EL (cell line): Measurements from ENCODE around the gene USP33.
A peak's percentile ranks its signal among the peaks of the same experiment; 100 is the strongest.
"Not testable (repeated sequence)": the region's sequence is repeated elsewhere in the genome, so short reads cannot be mapped to it uniquely, and the experiment has no call there.

Experiments
- DNase-seq: peaks from one replicate; pipeline ENCODE4 v3.0.0-alpha.2; 2016

The USP33 gene

DNA sequence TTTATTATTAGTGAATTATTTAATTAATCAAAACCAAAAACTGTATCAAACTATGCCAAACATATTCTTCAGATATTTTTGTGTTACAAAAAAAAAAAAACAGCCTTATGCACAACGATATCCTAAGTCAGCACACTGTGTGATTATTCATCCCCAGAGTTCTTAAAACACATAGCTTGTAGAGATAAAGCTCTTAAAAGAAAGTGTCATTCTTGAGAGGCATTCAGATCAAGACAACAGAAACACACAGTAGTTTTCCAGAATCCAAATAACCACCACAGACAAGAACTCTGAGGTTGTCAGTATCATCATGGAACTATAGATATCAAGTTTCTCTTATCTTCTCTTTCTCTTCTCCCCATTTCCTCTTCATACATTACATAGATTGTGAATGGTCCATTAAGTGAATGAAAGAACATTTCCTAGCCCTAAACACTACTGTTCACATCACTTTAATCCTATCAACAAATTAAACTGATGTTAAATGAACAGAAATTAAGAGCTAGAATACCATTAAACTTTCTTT, 90.7 kb downstream of the USP33 start:
- DNase-seq: no peak

DNA sequence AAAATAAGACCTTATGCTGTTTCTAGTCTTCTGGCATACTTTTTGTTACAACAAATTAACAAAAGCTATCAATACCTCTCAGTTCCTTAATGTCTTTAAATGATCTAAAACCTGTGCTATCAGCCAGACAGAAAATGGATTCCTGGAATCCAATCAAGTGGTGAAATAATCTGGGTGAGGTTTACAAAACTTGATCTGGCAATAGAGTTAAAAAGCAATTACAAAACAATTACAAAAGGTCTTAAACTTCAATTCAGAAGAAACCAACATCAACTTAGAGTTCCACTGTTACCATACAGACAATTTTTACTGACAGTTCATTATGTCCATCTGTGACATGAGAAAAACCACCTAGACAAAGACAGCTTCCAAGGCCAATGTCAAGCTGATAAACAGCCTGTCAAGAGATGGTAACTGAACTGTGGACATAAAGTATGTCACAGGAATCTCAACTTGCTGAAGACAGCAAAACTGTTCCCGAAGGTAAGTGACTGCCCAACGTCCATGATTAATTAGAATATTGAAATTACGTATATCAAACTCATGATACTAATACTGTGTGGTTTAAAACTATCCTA, 94.6 kb downstream of the USP33 start:
- no peak for DNase-seq

DNA sequence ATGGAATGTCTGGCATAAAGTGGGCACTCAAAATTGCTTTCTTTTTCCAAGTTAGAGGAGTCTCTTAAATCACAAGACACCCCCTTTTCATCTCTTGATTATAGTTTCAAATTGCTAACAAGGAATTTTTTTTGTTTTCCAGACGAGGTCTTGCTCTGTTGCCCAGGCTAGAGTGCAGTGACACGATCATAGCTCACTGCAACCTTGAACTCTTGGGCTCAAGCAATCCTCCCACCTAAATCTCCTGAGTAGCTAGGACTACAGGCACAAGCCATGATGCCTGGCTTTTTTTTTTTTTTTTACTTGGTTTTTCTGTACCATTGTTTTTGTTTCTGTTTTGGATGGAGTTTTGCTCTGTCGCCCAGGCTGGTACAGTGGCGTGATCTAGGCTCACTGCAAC, 98.0 kb downstream of the USP33 start:
- no peak for DNase-seq

DNA sequence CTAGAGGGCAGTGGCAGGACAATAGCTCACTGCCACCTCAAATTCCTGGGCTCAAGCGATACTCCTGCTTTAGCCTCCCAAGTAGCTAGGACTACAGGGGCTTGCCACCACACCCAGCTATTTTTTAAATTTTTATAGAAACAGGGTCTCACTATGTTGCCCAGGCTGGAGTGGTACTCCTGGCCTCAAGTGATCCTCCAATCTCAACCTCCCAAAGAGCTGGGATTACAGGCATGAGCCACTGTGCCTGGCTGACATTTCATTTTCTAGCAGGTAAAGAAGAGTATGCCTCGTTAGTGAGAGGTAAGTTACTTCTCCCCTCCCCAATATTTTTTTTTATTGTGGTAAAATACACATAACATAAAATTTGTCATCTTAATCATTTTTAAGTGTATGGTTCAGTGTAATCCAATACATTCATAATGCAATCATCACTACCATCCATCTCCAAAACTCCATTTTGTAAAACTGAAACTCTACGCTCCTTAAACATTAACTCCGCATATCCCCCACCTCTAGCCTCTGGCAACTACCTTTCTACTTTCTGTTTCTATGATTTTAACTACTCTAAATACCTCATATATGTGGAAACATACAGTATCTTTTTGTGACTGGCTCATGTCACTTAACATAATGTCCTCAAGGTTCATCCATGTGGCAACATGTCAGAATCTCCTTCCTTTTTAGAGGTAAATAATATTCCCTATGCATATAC, 99.6 kb downstream of the USP33 start:
- DNase-seq: no peak

DNA sequence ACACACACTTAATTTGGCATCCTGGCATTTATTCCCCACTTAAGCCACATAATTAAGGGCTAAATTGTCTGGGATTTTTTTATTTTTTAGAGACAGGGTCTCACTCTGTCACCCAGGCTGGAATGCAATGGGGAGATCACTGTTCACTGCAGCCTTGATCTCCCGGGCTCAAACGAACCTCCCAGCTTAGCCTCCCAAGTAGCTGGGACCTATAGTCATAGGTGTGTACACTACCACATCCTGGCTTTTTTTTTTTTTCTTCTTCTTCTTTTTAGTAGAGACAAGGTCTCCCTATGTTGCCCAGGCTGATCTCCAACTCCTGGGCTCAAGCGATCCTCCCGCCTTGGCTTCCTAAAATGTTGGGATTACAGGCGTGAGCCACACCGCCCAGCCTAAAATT, 101.4 kb downstream of the USP33 start:
- no peak for DNase-seq

DNA sequence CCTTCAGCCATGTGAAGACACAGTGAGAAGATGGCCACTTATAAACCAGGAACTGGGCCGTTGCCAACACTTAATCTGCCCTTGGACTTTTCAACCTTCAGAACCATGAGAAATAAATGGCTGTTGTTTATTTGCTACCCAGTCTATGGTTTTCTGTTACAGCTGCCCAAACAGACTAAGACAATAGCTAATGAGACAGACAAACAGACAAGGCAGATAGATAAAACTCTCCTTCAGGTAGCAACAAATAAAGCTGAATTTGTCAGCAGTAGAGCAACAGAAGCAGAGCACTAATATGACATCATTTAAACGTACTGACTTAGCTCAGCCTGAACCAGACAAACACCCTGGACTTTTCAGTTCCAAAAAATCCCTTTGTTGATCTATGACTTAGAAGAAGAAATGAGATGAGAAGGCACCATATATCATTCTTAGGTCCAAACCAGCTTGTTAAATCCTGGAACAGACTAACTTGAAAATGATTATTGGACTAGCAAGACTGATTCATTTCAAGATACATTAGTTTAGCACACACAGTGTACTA, 104.1 kb downstream of the USP33 start:
- DNase-seq: no peak

DNA sequence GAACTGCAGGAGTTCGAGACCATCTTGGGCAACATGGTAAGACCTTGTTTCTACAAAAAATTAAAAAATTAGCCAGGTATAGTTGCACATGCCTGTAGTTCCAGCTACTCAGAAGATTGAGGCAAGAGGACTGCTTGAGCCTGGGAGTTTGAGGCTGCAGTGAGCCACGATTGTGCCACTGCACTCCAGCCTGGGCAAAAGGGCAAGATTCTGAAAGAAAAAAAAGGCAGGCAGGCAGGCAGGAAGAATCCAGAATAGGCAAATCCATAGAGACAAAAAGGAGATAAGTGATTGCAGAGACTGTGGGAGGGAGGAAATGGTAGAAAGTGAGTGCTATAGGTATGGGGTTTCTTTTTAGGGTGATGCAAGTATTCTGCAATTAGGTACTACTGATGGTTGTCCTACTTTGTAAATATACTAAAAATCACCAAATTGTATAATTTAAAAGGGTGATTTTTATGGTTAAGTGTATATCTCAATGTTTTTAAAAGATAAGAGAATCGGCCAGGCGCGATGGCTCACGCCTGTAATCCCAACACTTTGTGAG, 106.6 kb downstream of the USP33 start:
- DNase-seq: no peak

DNA sequence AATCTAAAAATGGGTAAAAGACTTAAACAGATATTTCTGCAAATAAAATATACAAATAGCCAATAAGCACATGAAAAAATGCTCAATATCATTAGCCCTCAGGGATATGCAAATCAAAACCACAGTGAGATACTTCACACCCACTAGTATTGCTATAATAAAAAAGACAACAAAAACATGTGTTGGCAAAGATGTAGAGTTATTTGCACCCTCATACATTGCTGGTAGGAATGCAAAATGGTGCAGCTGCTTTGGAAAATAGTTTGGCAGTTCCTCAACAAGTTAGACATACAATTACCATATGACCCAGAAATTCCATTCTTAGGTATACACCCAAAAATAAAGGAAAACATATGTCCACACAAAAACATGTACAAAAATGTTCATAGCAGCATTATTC, 107.4 kb downstream of the USP33 start:
- DNase-seq: peak; percentile 58

DNA sequence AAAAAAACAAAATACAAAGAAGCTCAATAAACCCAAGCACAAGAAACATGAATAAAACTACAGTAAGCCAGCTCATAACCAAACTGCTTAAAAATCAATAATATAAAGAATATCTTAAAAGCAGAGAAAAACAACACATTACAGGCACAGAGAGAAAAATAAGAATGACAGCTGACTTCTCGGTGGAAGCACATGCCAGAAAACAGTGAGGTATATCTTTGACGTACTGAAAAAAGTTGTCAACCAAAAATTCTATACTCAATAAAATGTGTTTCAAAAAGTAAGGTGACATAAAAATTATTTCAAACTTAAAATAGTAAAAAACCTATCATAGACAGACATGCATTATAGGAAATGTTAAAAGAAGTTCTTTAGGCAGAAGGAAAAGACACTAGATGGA, 110.5 kb downstream of the USP33 start:
- no peak for DNase-seq

DNA sequence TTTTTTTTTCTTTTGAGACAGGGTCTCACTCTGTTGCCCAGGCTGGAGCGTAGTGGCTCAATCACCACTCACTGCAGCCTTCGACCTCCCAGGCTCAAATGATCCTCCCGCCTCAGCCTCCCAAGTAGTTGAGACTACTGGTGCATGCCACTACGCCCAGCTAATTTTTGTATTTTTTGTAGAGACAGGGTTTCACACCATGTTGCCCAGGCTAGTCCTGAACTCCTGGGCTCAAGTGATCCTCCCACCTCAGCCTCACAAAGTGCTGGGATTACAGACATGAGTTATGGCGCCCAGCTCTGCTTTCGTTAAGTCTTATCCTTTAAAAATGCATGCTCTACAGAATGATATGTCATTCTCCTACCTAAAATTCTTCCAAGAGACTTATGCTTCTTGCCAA, 113.4 kb downstream of the USP33 start:
- DNase-seq: not testable (repeated sequence)
